Suprapubic skin (tissue), 4 donors: ENCODE results near the gene ZMAT5. TPM values are rescaled to one million over a fixed set of nuclear protein-coding genes. Genes with fewer than 3 reads are reported as not detected.

ENCODE experiments used
- DNase-seq, 2 donors: peaks; one replicate each; pipeline ENCODE4 v3.0.0-alpha.2; 2019; ENCODE audit warnings: low spot score in 2 of 2
- H3K27ac ChIP-seq: fragments of 200-600 bp; sonication (generic); one replicate; pipeline ENCODE4 v1.5.1; 2019
- H3K27me3 ChIP-seq: fragments of 200-600 bp; sonication (generic); one replicate; pipeline ENCODE4 v1.5.1; 2019
- H3K36me3 ChIP-seq: fragments of 200-600 bp; sonication (generic); one replicate; pipeline ENCODE4 v1.5.1; 2019
- H3K4me1 ChIP-seq: fragments of 200-600 bp; sonication (generic); one replicate; pipeline ENCODE4 v1.5.1; 2019
- H3K4me3 ChIP-seq: fragments of 200-600 bp; sonication (generic); one replicate; pipeline ENCODE4 v1.5.1; 2019; ENCODE audit warnings: mild to moderate bottlenecking
- H3K9me3 ChIP-seq: fragments of 200-600 bp; sonication (generic); one replicate; pipeline ENCODE4 v1.5.1; 2019
- EP300 ChIP-seq: sonication (generic); formaldehyde crosslinking; IDR thresholded peaks from one replicate; pipeline ENCODE4 v1.6.1; 2017; ENCODE audit warnings: antibody characterized with exemption
- POLR2A ChIP-seq, 2 donors: fragments of 450-650 bp; IDR thresholded peaks; one replicate each; pipeline ENCODE4 v1.6.1; 2017; ENCODE audit warnings: antibody characterized with exemption in 2 of 2, mild to moderate bottlenecking in 2 of 2, moderate library complexity in 2 of 2
- POLR2AphosphoS5 ChIP-seq, 3 donors: sonication (generic); formaldehyde crosslinking; IDR thresholded peaks; one replicate each; pipeline ENCODE4 v1.6.1; 2017; ENCODE audit warnings: antibody characterized with exemption in 3 of 3
- WGBS: methylation state at CpG from one replicate; pipeline ENCODE4 v1.1.5; 2018; 5-methylcytosine and 5-hydroxymethylcytosine counted together
- total RNA-seq, 4 donors: library from RNA; depleted of rRNA; stranded (reverse); fragments of >200 nt; gene quantifications; one replicate each; pipeline ENCODE4 v1.1.0, GENCODE V29; 2016
- TF ChIP-seq, protein P1 (sequence below), 2 donors: fragments of 200-600 bp in 1 of 2; fragments of 450-650 bp in 1 of 2; sonication (generic) in 1 of 2; IDR thresholded peaks; one replicate each; pipeline ENCODE4 v1.5.1; 2016 to 2019; ENCODE audit warnings: antibody characterized with exemption in 2 of 2, mild to moderate bottlenecking in 1 of 2, moderate library complexity in 1 of 2

The ZMAT5 gene
- total RNA-seq, 4 donors from 2014 or later, result 16.3 to 28.2 (median 23.1) TPM

GRCh38 chr22:29798801-29799200, 32.0 kb upstream of the ZMAT5 start:
- no peaks in the 10 kb centered on the region for H3K27me3 ChIP-seq
- peaks cover 73% of the 10 kb centered on the region for H3K36me3 ChIP-seq
- peaks cover 28% of the 10 kb centered on the region for H3K4me1 ChIP-seq
- no peak overlapping the region for H3K4me3 ChIP-seq
- no peak for TF ChIP-seq POLR2AphosphoS5 (IDR thresholded peaks at IDR 0.05)
- TF ChIP-seq EP300, result no peak
- TF ChIP-seq, protein P1, sequence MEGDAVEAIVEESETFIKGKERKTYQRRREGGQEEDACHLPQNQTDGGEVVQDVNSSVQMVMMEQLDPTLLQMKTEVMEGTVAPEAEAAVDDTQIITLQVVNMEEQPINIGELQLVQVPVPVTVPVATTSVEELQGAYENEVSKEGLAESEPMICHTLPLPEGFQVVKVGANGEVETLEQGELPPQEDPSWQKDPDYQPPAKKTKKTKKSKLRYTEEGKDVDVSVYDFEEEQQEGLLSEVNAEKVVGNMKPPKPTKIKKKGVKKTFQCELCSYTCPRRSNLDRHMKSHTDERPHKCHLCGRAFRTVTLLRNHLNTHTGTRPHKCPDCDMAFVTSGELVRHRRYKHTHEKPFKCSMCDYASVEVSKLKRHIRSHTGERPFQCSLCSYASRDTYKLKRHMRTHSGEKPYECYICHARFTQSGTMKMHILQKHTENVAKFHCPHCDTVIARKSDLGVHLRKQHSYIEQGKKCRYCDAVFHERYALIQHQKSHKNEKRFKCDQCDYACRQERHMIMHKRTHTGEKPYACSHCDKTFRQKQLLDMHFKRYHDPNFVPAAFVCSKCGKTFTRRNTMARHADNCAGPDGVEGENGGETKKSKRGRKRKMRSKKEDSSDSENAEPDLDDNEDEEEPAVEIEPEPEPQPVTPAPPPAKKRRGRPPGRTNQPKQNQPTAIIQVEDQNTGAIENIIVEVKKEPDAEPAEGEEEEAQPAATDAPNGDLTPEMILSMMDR (IDR thresholded peaks at IDR 0.05), result no peak
- no peak for TF ChIP-seq POLR2A (IDR thresholded peaks at IDR 0.05)
- no peak for DNase-seq
- no peaks in the 10 kb centered on the region for H3K9me3 ChIP-seq
- peak overlapping the region; percentile 79 for H3K27ac ChIP-seq
- 92% methylated on average over 1 of the region's 2 CpGs for WGBS

DNA sequence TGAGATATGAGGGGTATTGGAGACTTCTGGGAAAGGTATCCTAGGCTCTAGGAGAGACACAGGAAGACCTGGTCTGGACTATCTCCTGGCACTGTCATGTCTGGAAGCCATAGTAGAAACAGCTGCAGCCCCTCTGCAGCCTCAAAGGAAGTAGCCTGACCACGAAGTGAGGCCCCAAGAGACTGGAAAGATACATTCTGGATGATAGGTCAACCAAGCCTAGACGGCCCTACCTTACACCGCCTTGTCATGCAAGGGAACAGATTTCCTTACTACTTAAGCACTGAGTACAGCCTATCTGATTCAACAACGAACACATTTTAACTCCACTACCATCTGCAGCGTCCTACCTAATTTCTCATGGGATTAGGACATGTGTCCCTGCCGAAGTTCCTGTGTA, 31.5 kb upstream of the ZMAT5 start:
- Histone ChIP-seq H3K9me3 (no peaks in the 10 kb centered on the region), H3K27me3 (no peaks in the 10 kb centered on the region), H3K36me3 (peaks cover 73% of the 10 kb centered on the region), H3K27ac (peak overlapping the region; percentile 79), H3K4me3 (no peak overlapping the region), H3K4me1 (peaks cover 28% of the 10 kb centered on the region)
- WGBS, result 80% methylated on average over 6 of the region's 6 CpGs
- no peak for TF ChIP-seq POLR2AphosphoS5 (IDR thresholded peaks at IDR 0.05)
- no peak for DNase-seq

DNA sequence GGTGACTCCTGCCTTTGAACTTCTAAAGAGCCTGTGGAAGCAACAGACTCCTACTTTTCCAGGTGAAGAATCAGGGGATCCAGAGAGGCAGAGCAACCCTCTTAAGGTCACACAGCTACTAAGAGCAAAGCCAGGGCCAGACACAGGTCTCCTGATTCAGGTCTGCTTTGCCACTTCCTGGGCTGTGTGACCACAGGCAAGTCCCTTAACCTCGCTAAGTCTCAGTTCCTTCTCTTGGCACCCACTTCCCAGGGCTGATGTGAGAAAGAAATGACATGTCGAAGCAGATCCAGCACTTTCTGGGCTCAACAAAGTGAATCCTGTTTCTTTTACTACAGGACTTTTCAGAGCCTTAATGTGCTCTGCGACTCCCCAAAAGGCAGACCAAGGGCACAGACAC, 30.5 kb upstream of the ZMAT5 start:
- Histone ChIP-seq H3K27me3 (no peaks in the 10 kb centered on the region), H3K27ac (no peak overlapping the region), H3K4me1 (peaks cover 28% of the 10 kb centered on the region), H3K9me3 (no peaks in the 10 kb centered on the region), H3K36me3 (peaks cover 73% of the 10 kb centered on the region), H3K4me3 (no peak overlapping the region)
- no peak for DNase-seq
- TF ChIP-seq, protein P1 (IDR thresholded peaks at IDR 0.05), result no peak
- no peak for TF ChIP-seq POLR2AphosphoS5 (IDR thresholded peaks at IDR 0.05)
- TF ChIP-seq POLR2A (IDR thresholded peaks at IDR 0.05), result no peak
- no peak for TF ChIP-seq EP300
- 83% methylated on average over 3 of the region's 3 CpGs for WGBS

- Histone ChIP-seq H3K36me3 (peaks cover 73% of the 10 kb centered on the region), H3K4me1 (peaks cover 28% of the 10 kb centered on the region), H3K27ac (no peak overlapping the region), H3K9me3 (no peaks in the 10 kb centered on the region), H3K27me3 (no peaks in the 10 kb centered on the region), H3K4me3 (no peak overlapping the region)
- DNase-seq, result no peak
- 69% methylated on average over 5 of the region's 5 CpGs for WGBS
- TF ChIP-seq POLR2A (IDR thresholded peaks at IDR 0.05) (no peak), EP300 (no peak), POLR2AphosphoS5 (IDR thresholded peaks at IDR 0.05) (no peak)
- TF ChIP-seq, protein P1 (IDR thresholded peaks at IDR 0.05), result no peak
These were observed 28.9 kb upstream of the ZMAT5 start for GRCh38 chr22:29795663-29796062.

DNA sequence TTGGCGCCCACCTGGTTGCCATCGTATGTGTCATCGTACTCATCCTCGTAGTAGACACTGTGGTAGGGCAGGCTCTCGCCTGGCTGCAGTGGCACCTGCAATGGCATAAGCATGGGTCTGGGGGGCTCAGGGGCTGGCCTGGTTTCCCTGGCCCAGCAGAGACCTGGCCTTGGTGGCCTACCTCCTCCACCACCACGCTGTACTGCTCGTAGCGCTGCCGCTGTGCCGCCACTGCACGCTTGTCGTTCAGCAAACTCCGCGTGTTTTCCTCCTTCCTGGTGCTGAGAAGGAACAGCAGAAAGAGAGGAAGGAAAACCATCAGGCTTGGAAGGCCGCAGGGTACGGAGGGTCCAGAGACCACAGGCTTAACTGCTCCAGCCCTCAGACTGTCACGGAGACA, 26.6 kb upstream of the ZMAT5 start:
- Histone ChIP-seq H3K4me3 (no peak overlapping the region), H3K4me1 (peaks cover 8% of the 10 kb centered on the region), H3K27me3 (no peaks in the 10 kb centered on the region), H3K36me3 (peaks cover 84% of the 10 kb centered on the region), H3K9me3 (no peaks in the 10 kb centered on the region), H3K27ac (no peak overlapping the region)
- WGBS, result 95% methylated on average over 13 of the region's 17 CpGs
- TF ChIP-seq, protein P1 (IDR thresholded peaks at IDR 0.05), result no peak
- TF ChIP-seq POLR2A (IDR thresholded peaks at IDR 0.05) (no peak), EP300 (no peak), POLR2AphosphoS5 (IDR thresholded peaks at IDR 0.05) (no peak)
- no peak for DNase-seq

- Histone ChIP-seq H3K27ac (no peak overlapping the region), H3K36me3 (peaks cover 70% of the 10 kb centered on the region), H3K27me3 (no peaks in the 10 kb centered on the region), H3K4me1 (peaks cover 12% of the 10 kb centered on the region), H3K9me3 (no peaks in the 10 kb centered on the region), H3K4me3 (no peak overlapping the region)
- TF ChIP-seq POLR2A (IDR thresholded peaks at IDR 0.05), result no peak
- TF ChIP-seq, protein P1 (IDR thresholded peaks at IDR 0.05), result no peak
- TF ChIP-seq POLR2AphosphoS5 (IDR thresholded peaks at IDR 0.05), result no peak
- no peak for TF ChIP-seq EP300
- DNase-seq, result no peak
- 87% methylated on average over 5 of the region's 5 CpGs for WGBS
These were observed 23.3 kb upstream of the ZMAT5 start for GRCh38 chr22:29790061-29790460.
